Measurements from ENCODE around the gene ADAMTSL3.

DNA sequence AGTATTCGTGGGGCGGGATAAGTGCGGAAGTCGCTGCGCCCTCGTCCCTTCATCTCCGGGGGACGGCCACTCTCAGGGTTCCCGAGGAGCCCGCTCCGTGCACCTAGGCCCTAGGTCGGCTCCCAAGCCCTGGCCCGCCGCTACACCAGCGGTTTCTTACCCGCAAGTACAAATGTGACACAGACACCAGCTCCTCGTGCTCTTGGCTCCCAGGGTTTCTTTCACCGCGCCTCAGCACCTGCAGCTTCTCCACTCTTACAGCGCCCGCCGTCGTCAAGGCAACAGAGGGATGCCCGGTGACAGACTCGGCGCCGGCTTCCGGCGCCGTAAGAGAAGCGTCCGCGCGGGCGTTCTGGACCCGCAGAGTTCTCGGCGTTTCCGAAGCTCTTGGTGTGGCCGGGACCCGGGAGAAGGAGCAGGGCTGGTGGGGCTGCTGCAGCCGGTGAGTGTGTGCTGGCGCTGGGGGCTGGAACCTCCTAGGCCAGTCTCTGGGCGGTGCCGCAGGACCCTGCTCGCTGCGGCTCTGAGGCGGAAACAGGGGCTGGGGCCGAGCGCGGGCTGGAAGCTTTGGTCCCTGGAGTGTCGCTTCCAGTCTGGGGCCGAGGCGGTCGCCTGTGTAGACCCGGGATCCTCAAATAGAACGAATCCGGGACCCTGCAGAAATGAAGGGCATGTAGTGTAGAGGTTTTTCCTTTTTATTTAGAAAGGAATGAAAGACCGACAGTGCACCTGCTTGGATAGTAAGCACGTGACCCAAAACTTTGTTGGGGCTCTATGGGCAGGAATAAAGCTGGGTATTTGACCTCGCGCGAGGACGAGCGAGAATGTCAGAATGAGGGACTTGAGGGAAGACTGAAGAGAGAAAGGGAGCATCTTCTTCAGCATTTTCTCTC, 426.2 kb downstream of the ADAMTSL3 start:
- TF ChIP-seq CTCF (IDR thresholded peaks at IDR 0.05) (no peak), ZFX (IDR thresholded peaks at IDR 0.05; ENCODE audit: borderline replicate concordance) (no peak)
